Colon (tissue), 2 donors: ENCODE data around the gene FAM3A.

ENCODE experiments used
- FAIRE-seq: peaks from 2 replicates; lab custom pipeline; 2012; peaks lifted over from hg19 to GRCh38; lab: Jason Lieb, UNC
- donor health status: control.
- donor health status: control.

FAM3A gene

DNA sequence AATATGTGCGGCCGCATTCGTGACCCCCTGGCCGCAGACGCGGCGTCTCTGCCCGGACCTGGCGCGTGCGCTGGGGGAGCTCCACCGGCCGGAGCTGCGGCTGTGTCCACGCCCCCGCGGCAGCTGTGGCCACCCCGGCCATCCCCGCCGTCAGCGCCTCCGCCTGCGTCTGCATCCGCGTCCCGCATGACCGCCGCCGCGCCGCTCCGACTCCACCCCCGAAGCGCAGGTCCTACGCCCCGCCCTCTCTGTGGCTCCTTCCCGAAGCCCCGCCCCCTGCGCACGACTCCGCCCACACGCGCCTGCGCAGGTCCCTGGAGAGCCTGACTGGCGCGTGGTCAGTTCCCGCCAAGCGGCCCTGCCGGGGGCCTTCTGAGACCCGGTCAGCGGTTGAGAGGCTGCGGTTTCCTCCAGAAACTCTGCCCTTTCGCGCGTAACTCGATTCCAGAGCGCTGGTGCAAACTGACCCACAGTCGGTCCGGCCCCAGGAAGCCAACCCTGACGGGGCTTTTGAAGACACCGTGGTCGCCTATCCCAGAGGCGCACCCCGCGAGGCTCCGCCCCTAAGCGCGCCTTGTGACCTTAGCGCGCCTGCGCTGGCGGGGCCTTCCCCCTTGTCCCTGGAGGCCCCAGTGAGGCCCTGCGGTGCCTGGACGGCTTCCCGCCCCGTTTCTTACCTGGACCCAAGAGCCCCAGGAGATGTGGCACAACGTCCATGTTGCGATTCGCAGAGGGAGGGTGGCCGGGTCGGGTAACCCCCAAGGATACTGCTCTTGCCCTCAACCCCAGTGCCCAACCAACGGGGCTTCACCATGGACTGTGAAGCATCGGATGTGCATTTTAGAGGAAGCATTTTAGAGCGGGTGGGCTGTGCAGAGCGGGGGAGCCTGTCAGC is 37.1 kb downstream of the FAM3A start, which contains the start of gene LAGE3:
TSS of gene LAGE3 (minus strand) at position 554 of the 895 bp plus-strand sequence. CDS start at position 188, 366 bp downstream.
- FAIRE-seq = no peak

DNA sequence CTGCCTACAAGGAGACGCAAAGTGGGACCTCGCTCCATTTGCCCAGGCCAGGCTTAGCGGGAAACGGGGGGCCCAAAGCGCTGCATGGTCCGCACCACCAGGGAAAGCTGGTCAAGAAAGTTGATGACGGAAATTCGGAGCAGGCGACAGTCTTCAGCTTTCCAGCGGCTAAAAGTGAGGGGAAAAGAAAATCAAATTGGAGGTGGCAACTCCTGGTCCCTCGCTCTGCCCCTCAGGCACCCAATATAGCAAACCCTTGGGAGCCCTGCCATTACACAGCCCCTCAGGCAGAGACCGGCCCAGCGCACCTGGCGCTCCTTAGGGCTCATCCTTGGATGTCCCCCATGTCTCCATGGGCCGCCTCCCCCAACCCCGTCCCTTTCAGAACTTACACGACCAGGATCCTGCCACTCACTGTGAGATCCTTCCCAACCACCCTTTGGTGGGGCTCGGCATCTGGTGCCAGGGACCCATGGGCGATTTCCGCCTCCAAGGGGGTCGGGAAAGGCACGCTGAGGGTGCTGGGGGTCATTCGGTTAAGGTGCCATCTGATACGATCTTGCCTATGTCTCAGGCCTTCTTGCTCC is 38.0 kb downstream of the FAM3A start:
- no peak for FAIRE-seq

DNA sequence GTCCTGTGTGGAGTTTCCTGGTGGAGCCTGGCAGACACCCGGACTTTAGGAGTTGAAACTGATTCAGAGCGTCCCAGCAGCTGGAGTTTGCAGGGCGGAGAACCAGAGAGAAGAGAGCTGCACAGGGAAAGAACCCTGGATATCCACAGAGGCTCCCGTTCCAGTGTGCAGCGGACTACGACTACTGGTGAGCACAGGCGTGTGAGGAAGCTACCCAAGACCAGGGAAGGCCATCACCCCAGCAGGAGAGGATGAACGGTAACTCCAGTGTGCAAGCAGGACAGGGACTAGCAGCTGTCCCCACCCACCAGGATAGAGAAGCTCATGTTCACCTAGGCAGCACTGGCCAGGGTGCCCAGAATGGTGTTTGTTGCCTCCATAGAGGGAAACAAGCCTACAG is 39.2 kb downstream of the FAM3A start:
- no peak for FAIRE-seq

DNA sequence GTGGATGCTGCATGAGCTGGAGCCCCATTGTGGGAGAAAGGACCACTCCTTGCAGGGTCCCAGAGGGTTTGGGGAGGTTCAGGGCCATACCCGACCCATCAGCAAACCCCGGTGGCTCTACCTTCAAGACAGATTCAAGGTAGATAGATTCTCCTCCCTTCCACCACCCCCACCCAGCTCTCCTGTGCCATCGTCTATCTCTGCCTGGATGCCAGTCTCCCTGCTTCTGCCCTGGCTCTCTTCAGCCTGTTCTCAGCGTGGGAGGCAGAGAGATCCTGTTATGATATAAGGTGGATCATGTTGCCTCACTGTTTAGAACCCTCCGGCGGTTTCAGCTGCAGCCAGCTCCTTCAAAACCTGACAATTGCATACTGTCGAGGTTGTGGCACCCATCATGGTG is 42.3 kb downstream of the FAM3A start:
- no peak for FAIRE-seq

DNA sequence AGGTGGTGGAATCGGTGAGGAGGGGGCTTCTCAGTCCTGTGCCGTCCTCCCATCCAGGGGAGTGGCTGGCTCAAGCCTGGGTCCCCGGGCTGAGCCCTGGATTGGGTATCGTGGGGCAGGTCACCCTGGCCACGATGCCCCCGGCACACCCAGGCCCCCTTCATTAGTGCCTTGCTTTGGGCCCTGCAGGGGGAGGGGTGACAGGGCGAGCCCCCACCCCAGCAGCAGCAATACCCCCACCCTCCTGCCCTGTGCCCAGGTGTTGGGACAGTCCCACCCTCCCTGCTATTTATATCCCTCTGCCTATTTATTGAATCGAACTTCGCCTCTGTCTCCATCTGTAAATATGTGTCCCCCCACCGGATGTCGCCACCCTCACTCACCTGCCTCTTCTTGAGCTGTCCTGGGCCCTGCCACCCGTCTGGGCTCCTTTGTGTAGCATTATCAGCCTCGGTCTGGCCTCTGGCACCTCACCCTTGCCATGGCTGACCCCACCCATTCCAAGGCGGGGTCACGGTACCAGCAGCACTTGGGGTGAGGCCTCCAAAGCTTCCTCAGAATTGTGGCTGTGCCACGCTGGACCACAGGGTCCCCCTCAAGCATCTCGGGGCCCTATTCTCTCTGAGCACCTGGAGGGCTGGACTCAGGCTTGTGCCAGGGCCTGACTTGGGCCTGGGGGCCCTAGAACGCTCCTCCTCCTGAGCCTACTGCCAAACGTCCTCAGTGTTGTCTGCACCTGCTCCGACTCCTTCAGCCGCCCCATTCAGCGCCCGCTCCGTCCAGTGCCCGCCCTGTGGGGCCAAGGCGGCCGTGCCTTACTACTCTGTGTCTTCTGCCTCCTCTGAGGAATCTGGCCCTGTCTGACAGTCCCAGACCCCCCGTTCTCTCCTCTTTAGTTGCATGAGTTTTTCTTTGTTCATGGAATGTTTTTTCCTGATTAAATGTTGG is 43.1 kb downstream of the FAM3A start:
- FAIRE-seq = no peak

DNA sequence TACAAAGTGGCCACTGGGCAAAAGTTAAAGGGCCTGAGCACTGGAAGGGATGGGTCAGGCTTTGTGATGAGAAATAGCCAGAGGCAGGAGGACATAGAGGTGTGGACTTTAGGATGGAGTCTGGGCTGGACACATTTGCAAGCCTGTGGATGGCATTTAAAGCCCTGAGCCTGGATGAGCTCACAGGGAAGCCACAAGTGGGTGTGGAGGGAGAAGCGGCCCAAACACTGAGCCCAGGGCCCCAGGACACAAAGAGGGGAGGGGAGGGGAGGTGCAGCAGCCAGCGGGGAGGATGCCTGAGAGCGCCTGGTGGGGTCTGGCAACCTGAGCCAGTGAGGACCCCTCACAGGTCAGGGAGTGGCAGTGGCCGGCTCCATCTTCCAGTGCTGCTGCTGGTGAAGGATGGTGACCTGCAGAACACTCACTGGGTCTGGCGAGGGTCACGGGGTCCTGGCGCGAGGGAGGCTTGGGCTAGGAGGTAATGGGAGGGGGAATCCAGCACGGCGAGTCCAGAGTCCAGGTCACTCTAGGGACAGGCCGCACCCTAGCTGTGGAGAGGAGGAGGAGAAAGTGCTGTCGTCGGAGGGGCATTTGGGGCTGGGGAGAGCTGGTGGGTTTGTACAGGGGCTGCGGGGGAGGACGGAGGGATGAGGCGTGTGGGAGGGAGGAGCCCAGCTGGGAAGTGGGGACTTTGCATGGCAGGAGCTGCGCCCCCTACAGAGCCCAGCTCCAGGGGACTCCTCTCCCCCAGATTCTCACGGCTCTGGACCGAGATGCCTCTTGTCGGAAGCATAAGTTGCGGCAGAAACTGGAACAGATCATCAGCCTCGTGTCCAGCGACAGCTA is 44.0 kb downstream of the FAM3A start:
- FAIRE-seq = no peak

DNA sequence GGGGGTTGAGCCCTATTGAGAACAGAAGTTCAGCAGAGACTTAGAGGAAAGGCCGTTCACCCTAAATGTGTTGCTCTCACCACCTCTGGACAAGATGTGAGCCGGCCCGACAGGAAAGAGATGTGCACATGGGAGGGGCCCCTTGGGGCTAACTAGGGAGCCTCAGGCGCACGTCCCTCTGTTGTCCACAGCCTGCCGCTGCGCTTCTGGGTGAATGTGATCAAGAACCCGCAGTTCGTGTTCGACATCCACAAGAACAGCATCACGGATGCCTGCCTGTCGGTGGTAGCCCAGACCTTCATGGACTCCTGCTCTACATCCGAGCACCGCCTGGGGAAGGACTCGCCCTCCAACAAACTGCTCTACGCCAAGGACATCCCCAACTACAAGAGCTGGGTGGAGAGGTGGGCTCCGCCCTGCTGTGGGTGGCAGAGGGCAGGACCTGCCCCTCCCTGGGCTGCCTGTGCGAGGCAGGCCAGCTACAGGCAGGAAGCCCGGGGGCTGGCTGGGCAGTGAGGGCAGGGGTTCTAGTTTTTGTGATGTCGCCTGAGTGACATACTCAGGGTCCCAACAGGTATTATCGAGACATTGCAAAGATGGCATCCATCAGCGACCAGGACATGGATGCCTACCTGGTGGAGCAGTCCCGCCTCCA is 45.0 kb downstream of the FAM3A start:
- FAIRE-seq = no peak

DNA sequence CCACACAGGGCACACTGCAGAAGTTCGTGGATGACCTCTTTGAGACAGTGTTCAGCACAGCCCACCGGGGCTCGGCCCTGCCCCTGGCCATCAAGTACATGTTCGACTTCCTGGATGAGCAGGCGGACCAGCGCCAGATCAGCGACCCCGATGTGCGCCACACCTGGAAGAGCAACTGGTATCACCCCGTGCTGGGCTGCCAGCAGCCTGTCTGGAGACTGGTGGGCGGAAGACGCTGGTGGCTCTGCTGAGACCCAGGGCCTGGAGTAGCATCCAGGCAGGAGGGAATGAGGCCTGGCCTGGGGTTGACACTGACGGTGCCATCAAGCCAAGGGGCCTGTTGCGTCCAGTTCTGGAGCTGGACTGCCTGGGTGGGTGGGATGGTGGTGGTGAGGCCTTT is 45.6 kb downstream of the FAM3A start:
- FAIRE-seq = no peak

DNA sequence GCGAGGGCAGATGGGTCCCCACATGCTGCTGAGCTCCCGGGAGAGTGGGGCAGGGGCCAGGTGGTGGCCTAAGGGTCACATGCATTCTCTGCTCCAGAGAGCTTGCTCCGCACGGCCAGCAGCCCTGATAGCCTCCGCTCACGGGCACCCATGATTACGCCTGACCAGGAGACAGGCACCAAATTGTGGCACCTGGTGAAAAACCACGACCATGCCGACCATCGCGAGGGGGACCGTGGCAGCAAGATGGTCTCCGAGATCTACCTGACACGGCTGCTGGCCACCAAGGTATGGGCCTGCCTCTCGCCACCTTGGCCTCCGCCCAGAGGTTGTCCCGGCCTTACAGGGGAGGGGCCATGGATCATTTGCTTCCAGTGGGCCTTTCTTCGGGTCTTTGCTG is 46.2 kb downstream of the FAM3A start:
- FAIRE-seq = no peak

DNA sequence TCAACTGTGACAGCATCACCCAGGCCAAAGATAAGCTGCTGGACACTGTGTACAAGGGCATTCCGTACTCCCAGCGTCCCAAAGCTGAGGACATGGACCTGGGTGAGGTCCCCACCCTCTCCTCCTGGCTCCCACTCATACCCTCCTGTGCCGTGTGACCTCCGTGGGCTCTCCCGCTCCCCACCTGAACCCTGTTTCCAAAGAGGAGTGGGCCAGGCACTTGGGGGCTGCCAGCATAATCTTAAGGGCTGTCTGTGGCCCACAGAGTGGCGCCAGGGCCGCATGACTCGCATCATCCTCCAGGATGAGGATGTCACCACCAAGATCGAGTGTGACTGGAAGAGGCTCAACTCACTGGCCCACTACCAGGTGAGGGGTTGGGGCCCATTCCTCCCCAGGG is 46.9 kb downstream of the FAM3A start:
- no peak for FAIRE-seq

DNA sequence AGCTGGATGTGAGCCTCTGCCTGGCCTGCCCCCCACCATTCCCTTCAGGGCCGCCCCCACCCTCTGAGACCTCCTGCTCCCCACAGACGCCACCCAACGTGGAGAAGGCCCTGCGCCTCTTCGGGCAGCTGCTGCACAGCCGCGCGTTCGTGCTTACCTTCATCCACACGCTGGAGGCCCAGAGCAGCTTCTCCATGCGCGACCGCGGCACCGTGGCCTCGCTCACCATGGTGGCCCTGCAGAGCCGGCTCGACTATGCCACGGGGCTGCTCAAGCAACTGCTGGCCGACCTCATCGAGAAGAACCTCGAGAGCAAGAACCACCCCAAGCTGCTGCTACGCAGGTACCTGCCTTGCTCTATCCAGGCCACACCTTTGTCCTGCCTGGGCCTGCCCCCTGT is 47.8 kb downstream of the FAM3A start:
- FAIRE-seq = no peak

DNA sequence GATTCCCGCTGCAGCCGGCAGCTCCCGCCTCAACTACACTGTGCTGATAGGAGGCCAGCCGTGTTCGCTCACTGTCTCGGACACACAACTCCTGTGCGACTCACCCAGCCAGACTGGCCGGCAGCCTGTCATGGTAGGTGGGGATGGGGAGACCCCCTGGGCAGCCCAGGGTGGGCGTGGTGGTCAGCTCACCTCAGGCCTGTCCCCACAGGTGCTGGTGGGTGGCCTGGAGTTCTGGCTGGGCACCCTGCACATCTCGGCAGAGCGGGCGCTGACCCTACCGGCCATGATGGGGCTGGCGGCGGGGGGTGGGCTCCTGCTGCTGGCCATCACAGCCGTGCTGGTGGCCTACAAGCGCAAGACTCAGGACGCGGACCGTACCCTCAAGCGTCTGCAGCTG is 48.5 kb downstream of the FAM3A start:
- no peak for FAIRE-seq

DNA sequence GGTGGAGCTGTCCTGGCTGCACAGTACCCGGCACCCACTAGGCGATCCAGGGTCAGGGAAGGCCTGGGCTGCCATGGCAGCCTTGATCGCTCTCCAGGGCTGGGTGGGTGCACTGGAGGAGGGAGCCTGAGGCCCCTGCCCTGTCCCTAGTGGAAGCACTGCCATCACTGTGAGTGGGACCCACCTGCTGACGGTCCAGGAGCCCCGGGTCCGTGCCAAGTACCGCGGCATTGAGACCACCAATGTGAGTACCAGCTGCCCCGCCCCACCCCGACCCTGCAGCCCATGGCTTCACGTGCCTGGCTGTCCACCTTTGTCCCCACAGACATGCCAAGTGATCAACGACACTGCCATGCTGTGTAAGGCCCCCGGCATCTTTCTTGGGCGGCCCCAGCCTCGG is 49.1 kb downstream of the FAM3A start:
- FAIRE-seq = no peak

DNA sequence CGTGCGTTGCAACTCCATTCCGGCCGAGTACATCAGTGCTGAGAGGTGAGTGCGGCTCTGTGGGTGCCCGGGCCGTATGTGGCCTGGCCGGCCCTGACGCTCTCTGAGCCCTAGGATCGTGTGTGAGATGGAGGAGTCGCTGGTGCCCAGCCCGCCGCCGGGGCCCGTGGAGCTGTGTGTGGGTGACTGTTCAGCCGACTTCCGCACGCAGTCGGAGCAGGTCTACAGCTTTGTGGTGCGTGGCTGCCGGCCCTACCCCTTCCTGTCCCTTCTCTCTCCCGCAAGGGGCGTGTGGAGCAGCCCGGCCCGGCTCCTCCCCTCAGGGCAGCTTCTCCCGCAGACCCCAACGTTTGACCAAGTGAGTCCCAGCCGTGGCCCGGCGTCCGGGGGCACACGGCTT is 50.0 kb downstream of the FAM3A start:
- no peak for FAIRE-seq

DNA sequence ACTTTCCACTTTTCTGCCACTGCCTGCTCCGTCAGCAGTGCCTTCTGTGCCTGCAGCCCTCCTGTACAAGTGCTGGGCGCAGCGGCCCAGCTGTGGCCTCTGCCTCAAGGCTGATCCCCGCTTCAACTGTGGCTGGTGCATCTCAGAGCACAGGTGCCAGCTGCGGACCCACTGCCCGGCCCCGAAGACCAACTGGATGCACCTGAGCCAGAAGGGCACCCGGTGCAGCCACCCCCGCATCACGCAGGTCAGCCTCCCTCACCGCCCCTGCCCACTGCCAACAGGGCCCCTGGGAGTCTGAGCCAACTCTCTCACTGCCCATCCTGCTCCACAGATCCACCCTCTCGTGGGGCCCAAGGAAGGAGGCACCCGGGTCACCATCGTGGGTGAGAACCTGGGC is 50.4 kb downstream of the FAM3A start:
- no peak for FAIRE-seq

DNA sequence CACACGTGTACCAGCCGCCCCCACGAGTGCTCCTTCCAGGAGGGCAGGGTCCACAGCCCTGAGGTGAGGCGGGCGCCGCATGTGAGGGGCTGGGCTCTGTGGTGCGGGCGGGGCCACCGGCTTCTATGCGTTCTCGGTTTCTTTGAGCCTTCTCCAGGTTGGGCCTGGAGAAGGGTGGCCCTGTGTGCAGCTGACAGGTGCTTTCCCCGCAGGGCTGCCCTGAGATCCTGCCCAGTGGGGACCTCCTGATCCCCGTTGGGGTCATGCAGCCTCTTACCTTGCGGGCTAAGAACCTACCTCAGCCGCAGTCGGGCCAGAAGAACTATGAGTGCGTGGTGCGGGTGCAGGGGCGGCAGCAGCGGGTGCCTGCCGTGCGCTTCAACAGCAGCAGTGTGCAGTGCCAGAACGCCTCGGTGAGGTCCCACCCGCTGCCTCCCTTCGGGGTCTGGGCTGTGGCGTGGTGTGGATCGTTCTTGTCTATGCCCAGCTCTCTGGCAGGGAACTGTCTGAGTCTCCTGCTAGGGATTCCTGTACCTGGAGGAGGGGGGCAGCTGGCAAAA is 51.1 kb downstream of the FAM3A start:
- no peak for FAIRE-seq

DNA sequence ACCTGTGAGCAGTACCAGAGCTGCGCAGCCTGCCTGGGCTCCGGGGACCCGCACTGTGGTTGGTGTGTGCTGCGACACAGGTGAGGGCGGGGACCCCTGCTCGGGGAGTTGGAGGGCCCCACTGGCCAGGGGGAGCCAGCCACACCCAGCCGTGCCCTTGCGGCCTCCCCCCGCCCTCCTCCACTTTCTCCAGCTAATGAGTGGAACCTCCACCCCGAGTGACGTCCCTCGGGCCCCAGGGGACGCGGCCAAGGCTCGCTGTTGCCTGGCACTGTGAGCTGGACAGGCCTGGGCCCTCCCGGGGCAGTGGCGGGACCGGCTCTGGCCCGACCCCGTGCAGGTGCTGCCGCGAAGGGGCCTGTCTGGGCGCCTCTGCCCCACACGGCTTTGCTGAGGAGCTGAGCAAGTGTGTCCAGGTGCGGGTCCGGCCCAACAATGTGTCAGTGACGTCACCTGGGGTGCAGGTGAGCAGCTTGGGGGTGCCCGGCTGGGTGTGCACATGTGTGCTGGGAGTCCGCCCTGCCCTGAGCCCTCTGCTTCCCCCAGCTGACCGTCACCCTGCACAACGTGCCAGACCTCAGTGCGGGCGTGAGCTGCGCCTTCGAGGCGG is 52.3 kb downstream of the FAM3A start:
- no peak for FAIRE-seq

DNA sequence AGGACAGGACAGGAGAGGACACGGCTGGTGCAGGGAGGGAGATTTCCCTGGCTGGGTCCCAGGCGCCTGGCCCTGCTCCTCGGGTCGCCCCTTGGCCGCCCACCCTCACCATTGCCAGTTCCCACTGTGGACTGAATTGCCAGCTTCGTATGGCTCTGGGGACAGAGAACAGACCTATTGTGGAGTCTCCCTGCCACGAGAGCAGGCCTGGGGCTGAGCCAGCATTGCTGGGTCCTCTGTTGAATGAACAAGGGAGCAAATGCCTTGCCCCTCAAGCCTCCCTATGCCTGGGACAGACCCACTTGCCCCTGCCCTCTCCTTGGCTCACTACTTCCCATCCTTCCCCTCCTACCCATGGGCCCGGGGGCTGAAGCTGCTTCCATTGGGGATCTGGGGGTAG is 53.6 kb downstream of the FAM3A start:
- FAIRE-seq = no peak

DNA sequence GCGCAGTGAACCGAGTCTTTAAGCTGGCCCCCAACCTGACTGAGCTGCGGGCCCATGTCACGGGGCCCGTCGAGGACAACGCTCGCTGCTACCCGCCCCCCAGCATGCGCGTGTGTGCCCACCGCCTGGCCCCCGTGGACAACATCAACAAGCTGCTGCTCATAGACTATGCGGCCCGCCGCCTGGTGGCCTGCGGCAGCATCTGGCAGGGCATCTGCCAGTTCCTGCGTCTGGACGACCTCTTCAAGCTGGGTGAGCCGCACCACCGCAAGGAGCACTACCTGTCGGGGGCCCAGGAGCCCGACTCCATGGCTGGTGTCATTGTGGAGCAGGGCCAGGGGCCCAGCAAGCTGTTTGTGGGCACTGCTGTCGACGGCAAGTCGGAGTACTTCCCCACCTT is 55.7 kb downstream of the FAM3A start:
- FAIRE-seq = no peak

DNA sequence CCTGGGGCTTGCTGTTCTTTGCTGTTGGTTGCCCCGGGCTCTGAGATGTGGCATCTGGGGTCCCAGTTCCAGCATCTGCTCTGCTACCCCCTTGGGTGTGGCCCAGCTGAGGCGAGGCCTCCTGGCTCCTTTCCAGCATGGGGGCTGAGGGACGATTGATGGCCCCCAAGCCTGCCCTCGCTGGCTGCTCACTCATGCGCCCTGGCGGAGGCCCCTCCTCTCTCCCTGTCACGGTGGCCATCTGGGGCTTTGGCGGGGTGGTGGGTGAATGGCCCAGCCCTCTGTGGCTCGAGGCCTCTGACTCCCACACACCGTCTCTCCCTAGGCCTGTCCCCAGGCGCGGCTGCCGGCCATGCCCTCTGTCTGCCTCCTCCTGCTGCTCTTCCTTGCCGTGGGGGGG is 56.2 kb downstream of the FAM3A start:
- no peak for FAIRE-seq
